Tibial artery (tissue), 4 donors: ENCODE measurements around the gene BCAP31.
A peak's percentile ranks its signal among the peaks of the same experiment; 100 is the strongest.
"Not testable (repeated sequence)": the region's sequence is repeated elsewhere in the genome, so short reads cannot be mapped to it uniquely, and the experiment has no call there.

Experiments used
- DNase-seq, 2 donors: peaks; one replicate each; pipeline ENCODE4 v3.0.0-alpha.2; 2019
- H3K27ac ChIP-seq, 2 donors: fragments of 200-600 bp; sonication (generic) in 1 of 2; 1 replicate in 1 of 2; 2 replicates in 1 of 2; pipeline ENCODE4 v1.5.1; 2018 to 2019; ENCODE audit warnings: mild to moderate bottlenecking in 1 of 2
- H3K27me3 ChIP-seq, 2 donors: fragments of 200-600 bp; sonication (generic) in 1 of 2; one replicate each; pipeline versions ENCODE4 v1.5.1 to v1.6.0; 2016 to 2019
- H3K36me3 ChIP-seq, 3 donors: fragments of 200-600 bp; sonication (generic) in 2 of 3; one replicate each; pipeline ENCODE4 v1.5.1; 2016 to 2019; ENCODE audit warnings: mild to moderate bottlenecking in 2 of 3
- H3K4me1 ChIP-seq, 4 donors: fragments of 200-600 bp; sonication (generic) in 2 of 4; 1 replicate in 3 of 4; 2 replicates in 1 of 4; pipeline ENCODE4 v1.5.1; 2016 to 2019
- H3K4me3 ChIP-seq, 2 donors: fragments of 200-600 bp; sonication (generic) in 1 of 2; 1 replicate in 1 of 2; 2 replicates in 1 of 2; pipeline ENCODE4 v1.5.1; 2018 to 2019; ENCODE audit warnings: mild to moderate bottlenecking in 2 of 2
- H3K9me3 ChIP-seq, 3 donors: fragments of 200-600 bp; sonication (generic) in 1 of 3; one replicate each; pipeline ENCODE4 v1.5.1; 2016 to 2019
- intact Hi-C: fragments of 100-400 bp; cut with DNase I; formaldehyde crosslinking; loops from one replicate; pipeline ENCODE4 v1.15.0; 2023; ENCODE audit warnings: low total_unique reads
- TF ChIP-seq, protein P1 (sequence below), 2 experiments: fragments of 200-600 bp in 1 of 2; fragments of 450-650 bp in 1 of 2; IDR thresholded peaks; one replicate each; pipeline ENCODE4 v1.5.1; 2017 to 2019; ENCODE audit warnings: antibody characterized with exemption in 2 of 2, mild to moderate bottlenecking in 1 of 2, moderate library complexity in 1 of 2

The BCAP31 gene

DNA sequence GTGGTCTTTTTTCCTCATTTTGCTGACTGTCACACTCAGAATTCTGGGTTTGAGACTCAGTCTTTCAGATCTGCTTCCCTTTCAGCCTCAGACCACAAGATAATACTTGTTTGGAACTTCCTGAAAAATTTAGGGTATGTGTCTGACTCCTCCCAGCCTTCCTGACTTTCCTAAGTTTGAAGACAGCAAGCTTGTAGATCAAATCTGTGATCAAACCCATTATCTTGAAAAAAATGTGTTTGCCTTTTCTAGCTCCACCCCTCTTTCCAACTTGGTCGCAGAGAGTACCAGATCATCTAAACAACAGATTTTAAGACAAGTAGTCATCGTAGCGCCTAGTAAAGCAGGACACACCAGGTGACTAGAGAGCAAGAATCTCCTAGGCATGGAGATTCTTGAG, 9.9 kb downstream of the BCAP31 start:
- Histone ChIP-seq H3K27ac (no peak overlapping the region), H3K27me3 (no peaks in the 10 kb centered on the region), H3K4me3 (no peak overlapping the region), H3K9me3 (no peaks in the 10 kb centered on the region), H3K36me3 (peaks cover 4 to 74% (median 28%) of the 10 kb centered on the region in 3 donors), H3K4me1 (no peaks in the 10 kb centered on the region)
- TF ChIP-seq, protein P1, sequence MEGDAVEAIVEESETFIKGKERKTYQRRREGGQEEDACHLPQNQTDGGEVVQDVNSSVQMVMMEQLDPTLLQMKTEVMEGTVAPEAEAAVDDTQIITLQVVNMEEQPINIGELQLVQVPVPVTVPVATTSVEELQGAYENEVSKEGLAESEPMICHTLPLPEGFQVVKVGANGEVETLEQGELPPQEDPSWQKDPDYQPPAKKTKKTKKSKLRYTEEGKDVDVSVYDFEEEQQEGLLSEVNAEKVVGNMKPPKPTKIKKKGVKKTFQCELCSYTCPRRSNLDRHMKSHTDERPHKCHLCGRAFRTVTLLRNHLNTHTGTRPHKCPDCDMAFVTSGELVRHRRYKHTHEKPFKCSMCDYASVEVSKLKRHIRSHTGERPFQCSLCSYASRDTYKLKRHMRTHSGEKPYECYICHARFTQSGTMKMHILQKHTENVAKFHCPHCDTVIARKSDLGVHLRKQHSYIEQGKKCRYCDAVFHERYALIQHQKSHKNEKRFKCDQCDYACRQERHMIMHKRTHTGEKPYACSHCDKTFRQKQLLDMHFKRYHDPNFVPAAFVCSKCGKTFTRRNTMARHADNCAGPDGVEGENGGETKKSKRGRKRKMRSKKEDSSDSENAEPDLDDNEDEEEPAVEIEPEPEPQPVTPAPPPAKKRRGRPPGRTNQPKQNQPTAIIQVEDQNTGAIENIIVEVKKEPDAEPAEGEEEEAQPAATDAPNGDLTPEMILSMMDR (IDR thresholded peaks at IDR 0.05) = no peak
- intact Hi-C loops = no loop called here
- no peak for DNase-seq

DNA sequence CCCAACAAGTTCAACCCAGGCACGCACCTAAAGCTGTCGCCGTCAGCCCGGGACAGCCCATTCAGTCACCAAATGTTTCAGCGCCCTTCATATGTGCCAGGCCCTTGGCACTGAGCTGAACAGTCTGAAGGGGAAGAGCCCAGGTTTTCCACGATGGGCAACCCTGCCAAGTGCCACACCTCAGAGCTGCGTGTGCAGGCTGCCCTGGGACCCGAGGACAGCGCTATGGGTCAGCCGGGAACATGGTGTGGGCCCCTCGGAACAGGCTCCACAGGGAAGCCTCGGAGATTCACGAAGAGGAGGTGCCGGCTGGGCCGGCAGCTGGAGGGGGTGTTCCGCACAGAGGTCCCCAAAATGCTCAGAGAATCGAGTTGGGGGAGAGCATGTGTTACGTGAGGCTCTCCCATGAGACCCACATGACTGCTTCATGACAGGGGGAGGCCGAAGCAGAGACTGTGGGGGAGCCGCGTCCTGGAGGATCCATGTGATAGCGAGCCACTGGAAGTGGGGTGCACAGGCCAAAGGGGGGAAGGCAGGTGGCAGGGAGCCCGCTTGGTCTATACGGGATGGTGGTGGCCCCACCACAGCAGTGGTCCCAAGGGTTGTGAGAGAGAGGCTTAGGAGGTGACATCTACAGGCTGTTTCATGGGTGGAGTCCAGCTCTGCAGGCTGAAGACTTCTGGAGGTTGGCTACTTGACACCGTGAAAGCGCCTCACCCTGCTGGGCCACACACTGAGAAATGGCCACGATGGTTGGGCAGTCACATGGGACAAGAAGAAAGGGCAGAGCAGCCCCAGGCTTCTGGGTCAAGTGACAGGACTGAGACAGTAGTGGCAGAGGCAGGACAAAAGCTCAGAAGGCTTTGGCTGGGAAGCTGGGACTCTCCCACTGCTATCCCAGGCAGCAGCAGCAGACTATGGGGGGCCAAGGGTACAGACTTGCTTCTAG, 14.2 kb downstream of the BCAP31 start:
- TF ChIP-seq, protein P1 (IDR thresholded peaks at IDR 0.05) = no peak
- no peak overlapping the region for H3K4me3 ChIP-seq
- H3K36me3 ChIP-seq = peaks cover 0 to 44% (median 8%) of the 10 kb centered on the region in 3 donors
- intact Hi-C loops = no loop called here
- DNase-seq = no peak
- peaks cover 0 to 10% (median 0%) of the 10 kb centered on the region in 4 donors for H3K4me1 ChIP-seq
- no peak overlapping the region for H3K27ac ChIP-seq
- H3K27me3 ChIP-seq = no peaks in the 10 kb centered on the region
- H3K9me3 ChIP-seq = no peaks in the 10 kb centered on the region

- H3K9me3 ChIP-seq = no peaks in the 10 kb centered on the region
- TF ChIP-seq, protein P1 (IDR thresholded peaks at IDR 0.05) = peak; percentile 50 to 55
- peak in 1 of 2 donors; percentile 77 for DNase-seq
- H3K4me1 ChIP-seq = peaks cover 0 to 12% (median 0%) of the 10 kb centered on the region in 4 donors
- intact Hi-C loops = no loop called here
- no peak overlapping the region for H3K4me3 ChIP-seq
- no peaks in the 10 kb centered on the region for H3K27me3 ChIP-seq
- no peak overlapping the region for H3K27ac ChIP-seq
- peaks cover 0 to 41% (median 0%) of the 10 kb centered on the region in 3 donors for H3K36me3 ChIP-seq
These were observed 15.8 kb downstream of the BCAP31 start for GRCh38 chrX:153708415-153708814.

DNA sequence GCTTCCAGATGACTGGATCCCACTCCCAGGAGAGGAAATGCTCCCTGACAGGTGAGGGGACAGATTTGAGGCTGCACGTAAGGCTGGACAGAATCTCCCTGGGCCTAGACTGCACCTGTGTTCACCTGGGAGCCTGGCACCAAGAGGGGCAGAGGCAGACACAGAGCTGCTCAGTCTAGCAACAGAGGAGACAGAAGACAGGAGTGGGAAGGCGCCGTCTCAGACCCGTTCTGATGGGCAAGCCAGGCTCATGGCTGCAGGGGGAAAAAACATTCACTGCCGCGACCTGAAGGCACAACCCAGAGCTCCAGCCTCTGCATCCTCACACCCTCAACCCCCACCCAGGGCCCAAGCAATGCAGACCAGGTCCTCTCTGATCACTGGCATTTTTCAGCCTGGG, 16.8 kb downstream of the BCAP31 start:
- peaks cover 0 to 18% (median 3%) of the 10 kb centered on the region in 4 donors for H3K4me1 ChIP-seq
- H3K27me3 ChIP-seq = no peaks in the 10 kb centered on the region
- no peaks in the 10 kb centered on the region for H3K9me3 ChIP-seq
- DNase-seq = no peak
- H3K4me3 ChIP-seq = no peak overlapping the region
- intact Hi-C loops = no loop called here
- H3K27ac ChIP-seq = no peak overlapping the region
- TF ChIP-seq, protein P1 (IDR thresholded peaks at IDR 0.05) = no peak
- H3K36me3 ChIP-seq = peaks cover 0 to 43% (median 4%) of the 10 kb centered on the region in 3 donors

DNA sequence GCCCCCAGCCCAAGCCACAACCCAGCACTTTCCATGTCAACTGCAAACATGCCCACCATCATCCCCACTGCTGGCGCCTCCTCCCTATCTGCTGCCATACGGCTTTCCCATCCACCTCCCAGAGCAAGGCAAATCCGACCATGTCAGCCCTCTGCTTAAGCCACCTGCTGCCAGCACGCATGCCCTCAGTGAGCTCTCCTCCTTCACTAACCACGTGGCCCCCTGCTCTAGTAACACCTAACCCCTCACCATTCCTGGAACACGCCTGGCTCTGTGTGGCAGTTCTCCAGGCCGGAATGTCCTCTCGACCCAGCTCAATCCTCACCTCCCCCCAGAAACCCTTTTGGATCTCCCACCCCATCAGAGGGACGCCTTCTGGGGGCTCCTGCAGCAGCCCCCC, 17.4 kb downstream of the BCAP31 start:
- TF ChIP-seq, protein P1 (IDR thresholded peaks at IDR 0.05) = no peak
- H3K27me3 ChIP-seq = no peaks in the 10 kb centered on the region
- intact Hi-C loops = no loop called here
- H3K36me3 ChIP-seq = peaks cover 0 to 48% (median 10%) of the 10 kb centered on the region in 3 donors
- DNase-seq = no peak
- H3K9me3 ChIP-seq = no peaks in the 10 kb centered on the region
- no peak overlapping the region for H3K27ac ChIP-seq
- no peak overlapping the region for H3K4me3 ChIP-seq
- peaks cover 0 to 18% (median 3%) of the 10 kb centered on the region in 4 donors for H3K4me1 ChIP-seq

DNA sequence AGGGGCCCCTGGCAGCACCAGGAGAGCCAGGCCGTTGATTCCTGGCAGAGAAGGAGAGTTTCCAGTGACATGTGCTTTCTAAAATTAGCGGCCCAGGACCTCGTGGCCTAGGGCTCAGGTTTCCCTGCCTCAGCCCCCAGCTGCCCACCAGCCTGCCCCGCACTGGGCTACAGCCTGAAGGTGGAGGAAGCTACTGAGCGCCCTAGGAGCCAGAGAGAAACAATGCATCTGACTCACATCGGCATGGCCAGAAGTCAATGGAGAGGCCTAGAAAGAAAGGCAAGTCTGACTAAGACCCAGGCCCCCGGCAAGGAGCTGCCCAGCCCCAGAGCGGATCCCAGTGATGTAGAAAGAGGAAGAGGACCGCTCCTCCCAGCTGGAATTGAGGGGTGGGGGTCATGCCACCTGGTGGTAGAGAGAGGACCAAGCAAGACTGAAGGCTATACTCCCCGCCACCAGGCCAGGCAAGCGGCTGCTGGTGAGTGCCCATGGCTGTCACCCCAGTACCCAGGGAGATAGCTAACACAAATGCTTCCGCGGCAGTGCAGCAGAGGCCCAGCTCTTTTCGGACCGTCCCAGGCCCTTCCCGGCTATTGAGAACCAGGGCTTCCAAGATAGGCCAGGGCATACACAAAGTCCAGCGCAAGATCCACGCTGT, 18.7 kb downstream of the BCAP31 start:
- H3K27me3 ChIP-seq, intact Hi-C loops, H3K4me3 ChIP-seq, DNase-seq, H3K9me3 ChIP-seq: not testable (repeated sequence)
- Histone ChIP-seq H3K36me3 (peaks cover 0 to 52% (median 17%) of the 10 kb centered on the region in 3 donors), H3K4me1 (peaks cover 0 to 21% (median 3%) of the 10 kb centered on the region in 4 donors), H3K27ac (peak overlapping the region in 1 of 2 donors; percentile 49)

- Histone ChIP-seq H3K4me1 (peaks cover 0 to 26% (median 5%) of the 10 kb centered on the region in 4 donors), H3K27ac (peak overlapping the region in 1 of 2 donors; percentile 49), H3K36me3 (peaks cover 0 to 46% (median 17%) of the 10 kb centered on the region in 3 donors)
- H3K9me3 ChIP-seq, intact Hi-C loops, DNase-seq, H3K4me3 ChIP-seq, H3K27me3 ChIP-seq: not testable (repeated sequence)
These were observed 19.4 kb downstream of the BCAP31 start for GRCh38 chrX:153704631-153705402.
